Ishikawa (cell line): Measurements from ENCODE around the gene PRR5.

ENCODE experiments used
- CEBPB ChIP-seq: IDR thresholded peaks from 2 replicates; pipeline ENCODE4 v1.6.1; 2012
- CREB1 ChIP-seq: IDR thresholded peaks from 2 replicates; pipeline ENCODE4 v1.6.1; 2012; ENCODE audit warnings: low read depth
- EGR1 ChIP-seq: IDR thresholded peaks from 2 replicates; pipeline ENCODE4 v1.6.1; 2012
- EP300 ChIP-seq: IDR thresholded peaks from 2 replicates; pipeline ENCODE4 v1.6.1; 2012; ENCODE audit warnings: borderline replicate concordance
- FOXM1 ChIP-seq: IDR thresholded peaks from 2 replicates; pipeline ENCODE4 v1.6.1; 2012; ENCODE audit warnings: low read depth, borderline replicate concordance
- NFIC ChIP-seq: IDR thresholded peaks from 2 replicates; pipeline ENCODE4 v1.6.1; 2012
- RAD21 ChIP-seq: IDR thresholded peaks from 2 replicates; pipeline ENCODE4 v1.6.1; 2012; ENCODE audit warnings: low read depth
- REST ChIP-seq: IDR thresholded peaks from 2 replicates; pipeline ENCODE4 v1.6.1; 2012; ENCODE audit warnings: low read depth, mild to moderate bottlenecking
- TAF1 ChIP-seq: IDR thresholded peaks from 2 replicates; pipeline ENCODE4 v1.6.1; 2012; ENCODE audit warnings: low read depth, mild to moderate bottlenecking
- TCF12 ChIP-seq: IDR thresholded peaks from 2 replicates; pipeline ENCODE4 v1.6.1; 2012; ENCODE audit warnings: low read depth
- TEAD4 ChIP-seq: IDR thresholded peaks from 2 replicates; pipeline ENCODE4 v1.6.1; 2012
- YY1 ChIP-seq: IDR thresholded peaks from 2 replicates; pipeline ENCODE4 v1.6.1; 2012; ENCODE audit warnings: low read depth
- ZBTB7A ChIP-seq: IDR thresholded peaks from 2 replicates; pipeline ENCODE4 v1.6.1; 2012; ENCODE audit warnings: low read depth
- TF ChIP-seq, protein P1 (sequence below): IDR thresholded peaks from 2 replicates; pipeline ENCODE4 v1.6.1; 2012
- TF ChIP-seq, protein P2 (sequence below): IDR thresholded peaks from 2 replicates; pipeline ENCODE4 v1.6.1; 2012

PRR5 gene

GRCh38 chr22:44714703-44715350, 12.8 kb downstream of the PRR5 start:
- TF ChIP-seq, protein P1, sequence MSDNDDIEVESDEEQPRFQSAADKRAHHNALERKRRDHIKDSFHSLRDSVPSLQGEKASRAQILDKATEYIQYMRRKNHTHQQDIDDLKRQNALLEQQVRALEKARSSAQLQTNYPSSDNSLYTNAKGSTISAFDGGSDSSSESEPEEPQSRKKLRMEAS: no peak
- TF ChIP-seq TCF12 (no peak), FOXM1 (no peak)

DNA sequence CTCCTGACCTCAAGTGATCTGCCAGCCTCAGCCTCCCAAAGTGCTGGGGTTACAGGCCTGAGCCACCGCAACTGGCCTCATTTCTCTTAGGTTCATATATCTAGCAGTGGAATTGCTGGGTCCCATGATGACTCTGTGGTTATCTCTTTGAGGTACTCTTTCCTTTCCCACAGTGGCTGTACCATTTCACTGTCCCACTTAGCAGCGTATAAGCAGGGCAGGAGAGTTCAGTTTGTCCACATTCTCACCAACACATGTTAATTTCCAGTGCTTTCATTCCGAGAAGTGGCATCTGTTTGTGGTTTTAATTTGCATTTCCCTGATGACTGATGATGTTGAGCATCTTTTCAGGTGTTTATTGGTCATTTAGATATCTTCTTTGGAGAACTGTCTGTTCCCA, 16.4 kb downstream of the PRR5 start:
- TF ChIP-seq TAF1: no peak
- no peak for TF ChIP-seq ZBTB7A
- TF ChIP-seq CEBPB: no peak
- TF ChIP-seq EGR1: no peak
- TF ChIP-seq RAD21: no peak

DNA sequence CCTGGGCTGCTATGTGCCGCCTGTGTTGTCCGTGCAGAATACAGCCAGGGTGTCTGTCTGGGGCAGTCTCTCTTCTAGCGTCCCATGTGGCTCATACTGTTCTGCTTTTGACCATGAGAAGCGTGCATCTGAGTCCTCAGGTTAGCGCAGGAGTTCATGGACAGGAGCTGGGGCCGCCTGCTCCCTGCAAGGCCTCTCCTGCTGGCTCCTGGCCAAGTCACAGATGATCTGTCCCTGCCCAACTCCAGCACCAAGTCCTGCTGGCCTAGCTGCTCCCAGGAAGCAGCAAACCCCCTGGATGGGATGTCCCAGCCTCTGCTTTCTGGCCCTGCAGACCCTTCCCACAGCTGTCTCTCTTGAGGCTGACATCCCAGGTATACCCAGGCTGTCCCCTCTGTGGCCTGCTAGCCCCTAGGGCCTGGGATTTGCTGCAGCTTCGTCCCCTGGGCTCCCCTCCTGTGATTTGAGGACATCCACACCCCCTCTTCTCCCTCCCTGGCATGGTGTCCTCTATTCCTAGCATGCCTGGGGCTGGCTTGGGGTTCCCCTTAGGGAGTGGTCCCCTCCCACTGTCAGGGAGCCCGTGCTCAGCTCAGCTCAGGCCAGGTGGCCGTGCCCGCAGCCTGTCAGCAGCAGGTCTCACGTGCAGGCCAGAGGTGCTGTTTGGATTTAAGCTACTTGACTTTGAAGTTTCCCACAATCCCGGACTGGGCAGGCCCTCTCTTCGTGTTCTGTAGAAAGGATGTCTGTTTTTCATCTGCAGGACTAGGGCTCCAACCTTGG, 17.8 kb downstream of the PRR5 start:
- TF ChIP-seq TEAD4 (no peak), NFIC (peak; percentile 19; the same call in 1 of the 2 replicates), EGR1 (no peak), CEBPB (no peak)

- TF ChIP-seq EP300 (no peak), FOXM1 (no peak), ZBTB7A (no peak), TCF12 (no peak), CREB1 (no peak), TAF1 (no peak), EGR1 (no peak), REST (no peak)
- TF ChIP-seq, protein P1: no peak
- TF ChIP-seq, protein P2, sequence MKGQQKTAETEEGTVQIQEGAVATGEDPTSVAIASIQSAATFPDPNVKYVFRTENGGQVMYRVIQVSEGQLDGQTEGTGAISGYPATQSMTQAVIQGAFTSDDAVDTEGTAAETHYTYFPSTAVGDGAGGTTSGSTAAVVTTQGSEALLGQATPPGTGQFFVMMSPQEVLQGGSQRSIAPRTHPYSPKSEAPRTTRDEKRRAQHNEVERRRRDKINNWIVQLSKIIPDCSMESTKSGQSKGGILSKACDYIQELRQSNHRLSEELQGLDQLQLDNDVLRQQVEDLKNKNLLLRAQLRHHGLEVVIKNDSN: no peak
These were observed 19.2 kb downstream of the PRR5 start for GRCh38 chr22:44721213-44721612.

- TF ChIP-seq, protein P2: no peak
- TF ChIP-seq FOXM1 (no peak), CREB1 (no peak), EGR1 (no peak), TCF12 (no peak), NFIC (no peak), CEBPB (no peak), EP300 (no peak), TAF1 (no peak), RAD21 (no peak), YY1 (no peak), ZBTB7A (no peak)
These were observed 20.6 kb downstream of the PRR5 start for GRCh38 chr22:44722611-44723010.

DNA sequence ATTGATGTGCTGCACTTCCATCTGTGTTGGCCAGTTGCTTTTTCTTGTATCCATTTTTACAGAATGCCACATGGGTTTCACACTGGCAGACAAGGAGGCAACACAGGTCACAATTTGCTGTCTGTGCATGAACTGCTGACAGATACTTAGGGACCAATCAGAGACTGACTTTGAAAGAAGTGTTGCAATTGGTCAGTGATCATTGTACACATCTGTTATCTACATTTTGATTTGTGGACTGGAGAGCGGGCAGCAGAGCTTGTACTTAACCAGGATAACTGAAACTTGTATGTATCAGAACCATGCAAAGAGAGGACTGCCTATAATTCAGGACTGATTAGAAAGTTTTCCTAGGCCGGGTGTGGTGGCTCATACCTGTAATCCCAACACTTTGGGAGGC, 21.8 kb downstream of the PRR5 start:
- TF ChIP-seq, protein P1: no peak
- no peak for TF ChIP-seq CREB1
- TF ChIP-seq RAD21: no peak
- TF ChIP-seq TAF1: no peak
- TF ChIP-seq REST: no peak
- TF ChIP-seq CEBPB: no peak
- TF ChIP-seq TEAD4: no peak
- TF ChIP-seq EP300: no peak
- no peak for TF ChIP-seq FOXM1
- TF ChIP-seq NFIC: no peak
- no peak for TF ChIP-seq EGR1
- no peak for TF ChIP-seq YY1
- no peak for TF ChIP-seq ZBTB7A
- TF ChIP-seq, protein P2: no peak
- no peak for TF ChIP-seq TCF12
